ENCODE measurements around the gene COPA. TPM values are rescaled to one million over a fixed set of nuclear protein-coding genes. Genes with fewer than 3 reads are reported as not detected.

Gene COPA
- total and polyA plus RNA-seq, 10 of the 15 experiments (the other 5 are each of a cell fraction or from before 2014, with no cell fraction given): 53.7 to 180 (median 123) TPM

DNA sequence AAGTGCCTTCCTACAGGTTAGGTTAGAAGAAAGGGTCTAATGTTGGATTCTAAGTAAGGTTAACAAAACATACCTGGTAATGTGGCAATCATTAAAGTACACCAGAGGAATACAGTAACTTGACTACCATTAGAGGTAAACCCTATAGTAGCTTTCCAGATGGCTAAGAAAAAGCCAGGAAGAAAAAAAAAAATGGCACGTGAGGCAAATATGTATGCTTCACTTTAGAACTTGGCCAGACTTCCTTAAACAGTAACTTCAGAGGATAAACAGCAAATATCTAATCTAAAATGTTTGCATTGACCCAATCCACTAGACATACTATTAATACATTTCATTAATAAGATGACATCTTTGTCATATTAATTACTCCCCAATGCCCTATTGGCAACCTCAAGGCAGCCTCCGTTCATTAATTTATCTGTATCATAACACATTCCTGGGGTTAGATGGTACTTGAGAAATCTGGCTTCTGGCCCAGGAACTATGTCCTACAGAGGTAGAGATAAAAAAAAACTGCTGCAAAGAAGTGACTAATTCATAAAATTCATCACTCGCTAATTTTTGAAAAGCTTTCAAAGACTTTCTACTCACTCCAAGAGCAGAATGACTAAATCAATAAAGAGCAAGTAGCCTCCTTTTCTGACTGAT lies 86.5 kb downstream of the COPA start:
- intact Hi-C loops (cut with micrococcal nuclease; ENCODE audit: unreplicated experiment): no loop called here
- H2AFZ ChIP-seq (ENCODE audit: control insufficient read depth, low read depth, low read length): no peak overlapping the region
- H3K79me2 ChIP-seq (ENCODE audit: control insufficient read depth, insufficient read depth, low read length): peaks cover 33% of the 10 kb centered on the region
- no peaks in the 10 kb centered on the region for H3K27me3 ChIP-seq (replicated peaks in 1 of 2; ENCODE audit: control insufficient read depth in 2 of 2, insufficient read depth in 2 of 2, low read length in 1 of 2)
- H3K36me3 ChIP-seq (ENCODE audit: control insufficient read depth in 2 of 2, insufficient read depth in 2 of 2, low read length in 1 of 2): no peaks in the 10 kb centered on the region
- SMC1A ChIA-PET (ENCODE audit: uncharacterized antibody, unreplicated experiment): interaction anchor here (0.9 to 9.5 kb wide), 9 partner anchors 13 to 171 kb away, joined by 3 to 98 read pairs (median 5); partner anchors contain the start of gene PEX19
- H3K4me3 ChIP-seq: no peak overlapping the region
- TF ChIP-seq, protein P1, sequence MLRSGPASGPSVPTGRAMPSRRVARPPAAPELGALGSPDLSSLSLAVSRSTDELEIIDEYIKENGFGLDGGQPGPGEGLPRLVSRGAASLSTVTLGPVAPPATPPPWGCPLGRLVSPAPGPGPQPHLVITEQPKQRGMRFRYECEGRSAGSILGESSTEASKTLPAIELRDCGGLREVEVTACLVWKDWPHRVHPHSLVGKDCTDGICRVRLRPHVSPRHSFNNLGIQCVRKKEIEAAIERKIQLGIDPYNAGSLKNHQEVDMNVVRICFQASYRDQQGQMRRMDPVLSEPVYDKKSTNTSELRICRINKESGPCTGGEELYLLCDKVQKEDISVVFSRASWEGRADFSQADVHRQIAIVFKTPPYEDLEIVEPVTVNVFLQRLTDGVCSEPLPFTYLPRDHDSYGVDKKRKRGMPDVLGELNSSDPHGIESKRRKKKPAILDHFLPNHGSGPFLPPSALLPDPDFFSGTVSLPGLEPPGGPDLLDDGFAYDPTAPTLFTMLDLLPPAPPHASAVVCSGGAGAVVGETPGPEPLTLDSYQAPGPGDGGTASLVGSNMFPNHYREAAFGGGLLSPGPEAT (IDR thresholded peaks at IDR 0.05; ENCODE audit: low read depth): no peak
- TF ChIP-seq JUND (IDR thresholded peaks at IDR 0.05; ENCODE audit: low read depth, low read length): no peak
- TF ChIP-seq HDAC2 (IDR thresholded peaks at IDR 0.05): no peak
- no peak for TF ChIP-seq POU2F2 (IDR thresholded peaks at IDR 0.05; ENCODE audit: borderline replicate concordance, low read depth, low read length)
- no peak for TF ChIP-seq CHD4 (IDR thresholded peaks at IDR 0.05)
- no peak for TF ChIP-seq KLF5 (IDR thresholded peaks at IDR 0.05; ENCODE audit: partially characterized antibody)
- TF ChIP-seq SREBF2 (IDR thresholded peaks at IDR 0.05; ENCODE audit: low read length): no peak
- TF ChIP-seq SREBF1 (IDR thresholded peaks at IDR 0.05; ENCODE audit: low read length): no peak
- TF ChIP-seq, protein P2, sequence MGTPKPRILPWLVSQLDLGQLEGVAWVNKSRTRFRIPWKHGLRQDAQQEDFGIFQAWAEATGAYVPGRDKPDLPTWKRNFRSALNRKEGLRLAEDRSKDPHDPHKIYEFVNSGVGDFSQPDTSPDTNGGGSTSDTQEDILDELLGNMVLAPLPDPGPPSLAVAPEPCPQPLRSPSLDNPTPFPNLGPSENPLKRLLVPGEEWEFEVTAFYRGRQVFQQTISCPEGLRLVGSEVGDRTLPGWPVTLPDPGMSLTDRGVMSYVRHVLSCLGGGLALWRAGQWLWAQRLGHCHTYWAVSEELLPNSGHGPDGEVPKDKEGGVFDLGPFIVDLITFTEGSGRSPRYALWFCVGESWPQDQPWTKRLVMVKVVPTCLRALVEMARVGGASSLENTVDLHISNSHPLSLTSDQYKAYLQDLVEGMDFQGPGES (IDR thresholded peaks at IDR 0.05): no peak
- no peak for TF ChIP-seq CREM (IDR thresholded peaks at IDR 0.05; ENCODE audit: low read depth)
- TF ChIP-seq RBBP5 (conservative IDR thresholded peaks at IDR 0.05): no peak
- no peak for TF ChIP-seq NR2C1 (IDR thresholded peaks at IDR 0.05)
- CTCF ChIA-PET: interaction anchor here (0.6 to 10.6 kb wide), 11 partner anchors 13 to 156 kb away, joined by 3 to 273 read pairs (median 3); partner anchors contain the start of gene CASQ1
- FAIRE-seq: no peak
- in situ Hi-C loops (cut with MboI): no loop called here
- H3K27ac ChIP-seq (ENCODE audit: control insufficient read depth, insufficient read depth): no peak overlapping the region
- H3K4me2 ChIP-seq (ENCODE audit: control insufficient read depth, insufficient read depth): no peak overlapping the region
- DNase-seq (ENCODE audit: low read depth, low spot score): no peak
- ATAC-seq: no peak
- POLR2A ChIA-PET: interaction anchor here (0.6 kb wide), 1 partner anchor 11 kb away, joined by 3 read pairs; no protein-coding TSS in a partner anchor
- no TSS peak for BruUV-seq (replicated peaks)
- WGBS (ENCODE audit: insufficient coverage, insufficient replicate concordance, low lambda C conversion rate, missing lambda C conversion rate): 57% methylated on average over 3 of the region's 3 CpGs
- H3K4me1 ChIP-seq (ENCODE audit: control insufficient read depth, insufficient read depth, low read length): no peaks in the 10 kb centered on the region
- no peak overlapping the region for H3K9ac ChIP-seq (ENCODE audit: control insufficient read depth, insufficient read depth, low read length)
- no peaks in the 10 kb centered on the region for H4K20me1 ChIP-seq (ENCODE audit: control insufficient read depth, insufficient read depth)
- RAD21 ChIA-PET (ENCODE audit: unreplicated experiment): interaction anchor here (0.6 to 5.0 kb wide), 5 partner anchors 35 to 160 kb away, joined by 3 to 30 read pairs (median 3); no protein-coding TSS in a partner anchor
- no peaks in the 10 kb centered on the region for H3K9me3 ChIP-seq (replicated peaks; ENCODE audit: control insufficient read depth, insufficient read depth, low read length)

All from GM12878 (cell line).